Testis (tissue), 3 donors: ENCODE data around the gene CDH23. TPM values are rescaled to one million over a fixed set of nuclear protein-coding genes. Genes with fewer than 3 reads are reported as not detected.

Experiments
- DNase-seq: peaks from one replicate; pipeline ENCODE4 v3.0.0-alpha.2; 2019
- H3K27ac ChIP-seq, 2 donors: fragments of 200-600 bp; sonication (generic); one replicate each; pipeline ENCODE4 v1.5.1; 2019
- H3K27me3 ChIP-seq: fragments of 200-600 bp; sonication (generic); one replicate; pipeline ENCODE4 v1.5.1; 2019
- H3K36me3 ChIP-seq: fragments of 200-600 bp; sonication (generic); one replicate; pipeline ENCODE4 v1.5.1; 2017; ENCODE audit warnings: low read depth; ENCODE audit errors: missing control alignments
- H3K4me1 ChIP-seq: fragments of 200-600 bp; sonication (generic); one replicate; pipeline ENCODE4 v1.5.1; 2019
- H3K4me3 ChIP-seq, 2 donors: fragments of 200-600 bp; sonication (generic); one replicate each; pipeline ENCODE4 v1.5.1; 2017 to 2019
- H3K9me3 ChIP-seq: fragments of 200-600 bp; sonication (generic); one replicate; pipeline ENCODE4 v1.5.1; 2017
- CTCF ChIP-seq, 3 experiments: fragments of 450-650 bp in 2 of 3; fragments of 200-600 bp in 1 of 3; sonication (generic) in 1 of 3; IDR thresholded peaks; one replicate each; pipeline ENCODE4 v1.5.1; 2016 to 2019; ENCODE audit warnings: antibody characterized with exemption in 3 of 3, mild to moderate bottlenecking in 2 of 3, moderate library complexity in 1 of 3
- POLR2A ChIP-seq: fragments of 450-650 bp; IDR thresholded peaks from one replicate; pipeline ENCODE4 v1.6.1; 2017; ENCODE audit warnings: antibody characterized with exemption, mild to moderate bottlenecking, moderate library complexity
- WGBS, 2 donors: methylation state at CpG; one replicate each; pipeline ENCODE4 v1.1.5; 2018; 5-methylcytosine and 5-hydroxymethylcytosine counted together
- intact Hi-C: fragments of 100-400 bp; cut with DNase I; formaldehyde crosslinking; loops from one replicate; pipeline ENCODE4 v1.15.1; 2023; ENCODE audit warnings: low total_unique reads
- polyA plus RNA-seq: library from polyadenylated mRNA; stranded (reverse); fragments of 350-450 nt; fragmentation: Illumina TruSeq; extraction: RNeasy Lipid Tissue Mini Kit (QIAGEN cat#74804); gene quantifications from one replicate; pipeline ENCODE4 v1.2.3, GENCODE V29; 2014; ENCODE audit warnings: low read depth, low replicate concordance; ENCODE audit not compliant: insufficient read depth
- total RNA-seq, 2 donors: library from RNA; depleted of rRNA; stranded (reverse); fragments of >200 nt; gene quantifications; one replicate each; pipeline ENCODE4 v1.2.3, GENCODE V29; 2016

CDH23 gene
- total and polyA plus RNA-seq, 3 donors from 2014 or later: 29.8 to 125 (median 81.7) TPM

- no peaks in the 10 kb centered on the region for H3K9me3 ChIP-seq
- no peak for DNase-seq
- H3K27me3 ChIP-seq: no peaks in the 10 kb centered on the region
- no peak overlapping the region for H3K27ac ChIP-seq
- no peaks in the 10 kb centered on the region for H3K36me3 ChIP-seq
- H3K4me3 ChIP-seq: no peak overlapping the region
- 92 to 97% methylated on average over 3 of the region's 3 CpGs for WGBS, 2 donors
- H3K4me1 ChIP-seq: peaks cover 6% of the 10 kb centered on the region
- TF ChIP-seq POLR2A: no peak
- TF ChIP-seq CTCF (IDR thresholded peaks at IDR 0.05): no peak
- intact Hi-C loops: no loop called here
Observed at GRCh38 chr10:71438761-71439160, 42.0 kb downstream of the CDH23 start.

- no peaks in the 10 kb centered on the region for H3K27me3 ChIP-seq
- TF ChIP-seq POLR2A: no peak
- no peak for TF ChIP-seq CTCF (IDR thresholded peaks at IDR 0.05)
- H3K27ac ChIP-seq: no peak overlapping the region
- 95 to 96% methylated on average over 8 to 9 of the region's 9 CpGs for WGBS, 2 donors
- H3K4me1 ChIP-seq: peaks cover 6% of the 10 kb centered on the region
- no peaks in the 10 kb centered on the region for H3K9me3 ChIP-seq
- no peak for DNase-seq
- H3K4me3 ChIP-seq: no peak overlapping the region
- intact Hi-C loops: no loop called here
- no peaks in the 10 kb centered on the region for H3K36me3 ChIP-seq
Observed at GRCh38 chr10:71439670-71440425, 43.1 kb downstream of the CDH23 start.

- 81 to 89% methylated on average over 3 to 9 of the region's 9 CpGs for WGBS, 2 donors
- Histone ChIP-seq H3K27ac (no peak overlapping the region), H3K36me3 (no peaks in the 10 kb centered on the region), H3K4me3 (no peak overlapping the region), H3K9me3 (no peaks in the 10 kb centered on the region), H3K27me3 (no peaks in the 10 kb centered on the region), H3K4me1 (peaks cover 1% of the 10 kb centered on the region)
- no peak for DNase-seq
- no peak for TF ChIP-seq CTCF (IDR thresholded peaks at IDR 0.05)
- TF ChIP-seq POLR2A: no peak
- intact Hi-C loops: no loop called here
Observed at GRCh38 chr10:71440506-71441035, 43.9 kb downstream of the CDH23 start.

GRCh38 chr10:71442000-71442399 lies 45.3 kb downstream of the CDH23 start:
- WGBS, 2 donors: 74 to 78% methylated on average over 3 of the region's 3 CpGs
- H3K27me3 ChIP-seq: no peaks in the 10 kb centered on the region
- no peaks in the 10 kb centered on the region for H3K36me3 ChIP-seq
- H3K9me3 ChIP-seq: no peaks in the 10 kb centered on the region
- intact Hi-C loops: no loop called here
- H3K4me1 ChIP-seq: no peaks in the 10 kb centered on the region
- TF ChIP-seq CTCF (IDR thresholded peaks at IDR 0.05) (no peak), POLR2A (no peak)
- no peak overlapping the region for H3K4me3 ChIP-seq
- H3K27ac ChIP-seq: no peak overlapping the region
- no peak for DNase-seq
